AG10803 (cell line): Measurements from ENCODE around the gene PITPNM2.
"Not testable (repeated sequence)": the region's sequence is repeated elsewhere in the genome, so short reads cannot be mapped to it uniquely, and the experiment has no call there.

ENCODE experiments used
- DNase-seq: peaks from one replicate; pipeline ENCODE4 v3.0.0; 2010; ENCODE audit warnings: low read depth
- H3K4me3 ChIP-seq: 2 replicates; pipeline ENCODE4 v1.5.1; 2011; ENCODE audit warnings: mild to moderate bottlenecking, low read length, control low read depth
- TF ChIP-seq, protein P1 (sequence below): conservative IDR thresholded peaks from 2 replicates; pipeline ENCODE4 v1.5.1; 2011; ENCODE audit warnings: mild to moderate bottlenecking, low read length, control low read depth, inconsistent platforms

The PITPNM2 gene

GRCh38 chr12:123104809-123105208 is 46.1 kb downstream of the PITPNM2 start:
- H3K4me3 ChIP-seq: no peak overlapping the region
- no peak for DNase-seq
- TF ChIP-seq, protein P1, sequence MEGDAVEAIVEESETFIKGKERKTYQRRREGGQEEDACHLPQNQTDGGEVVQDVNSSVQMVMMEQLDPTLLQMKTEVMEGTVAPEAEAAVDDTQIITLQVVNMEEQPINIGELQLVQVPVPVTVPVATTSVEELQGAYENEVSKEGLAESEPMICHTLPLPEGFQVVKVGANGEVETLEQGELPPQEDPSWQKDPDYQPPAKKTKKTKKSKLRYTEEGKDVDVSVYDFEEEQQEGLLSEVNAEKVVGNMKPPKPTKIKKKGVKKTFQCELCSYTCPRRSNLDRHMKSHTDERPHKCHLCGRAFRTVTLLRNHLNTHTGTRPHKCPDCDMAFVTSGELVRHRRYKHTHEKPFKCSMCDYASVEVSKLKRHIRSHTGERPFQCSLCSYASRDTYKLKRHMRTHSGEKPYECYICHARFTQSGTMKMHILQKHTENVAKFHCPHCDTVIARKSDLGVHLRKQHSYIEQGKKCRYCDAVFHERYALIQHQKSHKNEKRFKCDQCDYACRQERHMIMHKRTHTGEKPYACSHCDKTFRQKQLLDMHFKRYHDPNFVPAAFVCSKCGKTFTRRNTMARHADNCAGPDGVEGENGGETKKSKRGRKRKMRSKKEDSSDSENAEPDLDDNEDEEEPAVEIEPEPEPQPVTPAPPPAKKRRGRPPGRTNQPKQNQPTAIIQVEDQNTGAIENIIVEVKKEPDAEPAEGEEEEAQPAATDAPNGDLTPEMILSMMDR: no peak

GRCh38 chr12:123104094-123104493 is 46.8 kb downstream of the PITPNM2 start:
- not testable (repeated sequence) for DNase-seq, H3K4me3 ChIP-seq

DNA sequence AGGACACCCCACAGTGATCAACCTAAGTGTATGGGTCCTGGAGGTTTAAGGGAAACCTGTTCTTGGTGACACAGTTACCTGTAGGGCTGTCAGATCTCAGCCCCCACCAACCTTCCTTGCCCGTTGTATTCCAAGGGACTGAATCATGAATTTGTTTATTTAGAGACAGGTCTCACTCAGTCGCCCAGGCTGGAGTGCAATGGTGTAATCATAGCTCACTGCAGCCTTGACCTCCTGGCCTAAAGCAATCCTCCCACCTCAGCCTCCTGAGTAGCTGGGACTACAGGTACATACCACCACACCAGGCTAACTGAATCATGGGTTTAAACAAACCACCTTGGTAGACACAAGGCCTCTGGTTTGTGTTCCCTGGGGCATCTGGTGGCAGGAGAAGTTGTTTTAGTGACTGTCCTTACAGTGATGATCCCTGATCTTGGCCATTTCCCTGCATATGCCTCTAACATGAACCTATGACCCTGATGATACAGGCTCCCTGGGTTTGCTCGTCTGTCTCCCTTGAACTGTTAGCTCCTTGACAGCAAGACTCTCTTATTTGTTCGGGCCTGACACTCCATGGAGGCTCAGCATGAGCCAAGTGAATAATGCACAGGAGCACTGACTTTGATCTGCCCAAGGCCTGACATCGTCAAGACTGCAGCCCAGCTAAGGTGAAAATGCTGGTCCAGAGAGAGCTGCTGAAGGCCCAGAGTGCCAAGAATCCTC is 47.9 kb downstream of the PITPNM2 start:
- no peak for DNase-seq
- no peak overlapping the region for H3K4me3 ChIP-seq
- TF ChIP-seq, protein P1: no peak

DNA sequence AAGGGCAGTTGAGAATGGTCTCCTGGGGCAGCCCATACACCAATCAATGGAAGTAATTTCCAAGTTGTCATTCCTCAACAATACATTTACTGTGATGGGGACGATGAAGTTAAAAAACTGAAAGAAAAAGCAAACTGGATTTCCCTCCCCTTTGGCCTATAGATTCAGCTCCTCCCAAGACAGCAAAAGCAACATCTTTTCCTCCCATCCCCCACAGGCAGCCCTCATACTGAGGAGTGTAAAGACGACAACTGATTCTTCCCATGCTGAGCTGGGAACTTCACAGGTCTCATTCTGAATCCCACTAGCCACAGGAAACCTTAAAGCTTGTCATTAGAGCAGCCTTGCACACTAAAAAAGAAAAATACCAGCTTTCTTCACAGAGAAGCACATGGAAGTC is 48.5 kb downstream of the PITPNM2 start:
- no peak for DNase-seq

DNA sequence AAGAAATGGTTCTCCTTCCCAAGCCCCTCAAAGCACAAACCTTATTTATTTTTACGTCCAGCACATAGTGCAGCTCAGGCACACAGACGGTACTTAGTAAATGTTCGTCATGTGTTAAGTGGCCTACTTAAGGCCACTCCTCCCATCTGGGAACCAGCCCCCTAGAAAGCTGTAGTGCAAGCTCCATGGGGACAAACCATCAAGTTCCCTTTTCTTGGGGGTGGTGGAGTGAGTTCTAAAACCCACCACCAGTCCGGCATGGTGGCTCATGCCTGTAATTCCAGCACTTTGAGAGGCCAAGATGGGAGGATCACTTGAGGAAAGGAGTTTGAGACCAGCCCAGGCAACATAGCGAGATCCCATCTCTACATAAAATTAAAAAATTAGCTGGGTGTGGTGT is 49.4 kb downstream of the PITPNM2 start:
- TF ChIP-seq, protein P1: no peak

More for the DNA sequence above, 48.5 kb downstream of the PITPNM2 start:
- no peak overlapping the region for H3K4me3 ChIP-seq
- TF ChIP-seq, protein P1: no peak

More for the DNA sequence above, 49.4 kb downstream of the PITPNM2 start:
- H3K4me3 ChIP-seq: no peak overlapping the region
- DNase-seq: no peak
